Lung (tissue), 12 donors: ENCODE measurements around the gene SOSTDC1. TPM values are rescaled to one million over a fixed set of nuclear protein-coding genes. Genes with fewer than 3 reads are reported as not detected.

Experiments
- ATAC-seq: fragments of 200-7000 bp; cut with Tn5 transposase; one replicate; pipeline ENCODE4 v1.9.1; 2020; ENCODE audit warnings: moderate number of reproducible peaks; ENCODE audit not compliant: insufficient read depth, low FRiP score
- DNase-seq, 3 donors: peaks; one replicate each; pipeline ENCODE4 v3.0.0-alpha.2; 2013 to 2017
- H3K27ac ChIP-seq, 2 donors: one replicate each; pipeline ENCODE4 v1.5.1; 2013; ENCODE audit warnings: mild to moderate bottlenecking in 2 of 2, moderate library complexity in 2 of 2, control low read depth in 1 of 2, inconsistent platforms in 1 of 2, low read depth in 1 of 2, low read length in 1 of 2
- H3K27me3 ChIP-seq, 3 donors: one replicate each; pipeline ENCODE4 v1.5.1; 2013; ENCODE audit warnings: low read length in 2 of 3; ENCODE audit not compliant: control insufficient read depth in 3 of 3, insufficient read depth in 3 of 3
- H3K36me3 ChIP-seq, 4 donors: one replicate each; pipeline ENCODE4 v1.5.1; 2013; ENCODE audit warnings: low read length in 4 of 4, mild to moderate bottlenecking in 1 of 4, moderate library complexity in 1 of 4; ENCODE audit not compliant: control insufficient read depth in 4 of 4, insufficient read depth in 4 of 4
- H3K4me1 ChIP-seq, 5 donors: one replicate each; pipeline ENCODE4 v1.5.1; 2013; ENCODE audit warnings: low read length in 5 of 5, mild to moderate bottlenecking in 2 of 5, moderate library complexity in 1 of 5; ENCODE audit not compliant: control insufficient read depth in 5 of 5, insufficient read depth in 5 of 5
- H3K4me3 ChIP-seq: one replicate; pipeline ENCODE4 v1.5.1; 2013; ENCODE audit warnings: mild to moderate bottlenecking, control low read depth, moderate library complexity
- H3K9ac ChIP-seq, 2 donors: one replicate each; pipeline ENCODE4 v1.5.1; 2013; ENCODE audit warnings: low read length in 2 of 2, control low read depth in 1 of 2; ENCODE audit not compliant: insufficient read depth in 1 of 2
- H3K9me3 ChIP-seq, 4 donors: one replicate each; pipeline ENCODE4 v1.5.1; 2013; ENCODE audit warnings: low read length in 3 of 4, mild to moderate bottlenecking in 1 of 4, moderate library complexity in 1 of 4; ENCODE audit not compliant: control insufficient read depth in 4 of 4, insufficient read depth in 3 of 4
- CTCF ChIP-seq: IDR thresholded peaks from 2 replicates; pipeline ENCODE4 v1.5.1; 2012; ENCODE audit warnings: mild to moderate bottlenecking; ENCODE audit errors: control extremely low read depth, extremely low read depth
- WGBS, 2 donors: extraction: QIAGEN DNeasy Blood & Tissue Kit; methylation state at CpG; one replicate each; pipeline ENCODE4 v1.1.7; 2013; 5-methylcytosine and 5-hydroxymethylcytosine counted together
- polyA plus RNA-seq, 2 donors: library from polyadenylated mRNA; stranded (reverse); fragments of 200-250 nt; gene quantifications; one replicate each; pipeline ENCODE4 v1.2.1, GENCODE V29; 2013
- total RNA-seq, 2 donors: library from RNA; depleted of rRNA in 1 of 2; stranded (reverse); fragments of >200 nt in 1 of 2; gene quantifications; one replicate each; pipeline ENCODE4 v1.2.1, GENCODE V29; 2014 to 2021
- donor health status: control.
- donor health status: control.
- donor health status: Bipolar disorder and iron deficiency.
- donor health status: healthy.
- donor health status: DM: yes; HTN: yes; CAD: no.

SOSTDC1 gene
- total and polyA plus RNA-seq, 4 donors: 1.1 to 32.1 (median 5.8) TPM

- no peak for DNase-seq
- Histone ChIP-seq H3K36me3 (no peaks in the 10 kb centered on the region), H3K4me3 (no peak overlapping the region), H3K27me3 (no peaks in the 10 kb centered on the region), H3K9me3 (no peaks in the 10 kb centered on the region), H3K27ac (no peak overlapping the region), H3K4me1 (no peaks in the 10 kb centered on the region), H3K9ac (no peak overlapping the region)
- no peak for ATAC-seq
- WGBS, 2 donors: 90 to 96% methylated on average over 2 of the region's 2 CpGs
- TF ChIP-seq CTCF: no peak
Observed at GRCh38 chr7:16431646-16432424, 33.7 kb downstream of the SOSTDC1 start.

- DNase-seq (no peak), ATAC-seq (no peak)
- TF ChIP-seq CTCF: no peak
- H3K9ac ChIP-seq: no peak overlapping the region
- no peak overlapping the region for H3K4me3 ChIP-seq
- H3K27me3 ChIP-seq: no peaks in the 10 kb centered on the region
- no peaks in the 10 kb centered on the region for H3K9me3 ChIP-seq
- no peak overlapping the region for H3K27ac ChIP-seq
- 93 to 100% methylated on average over 3 of the region's 3 CpGs for WGBS, 2 donors
- no peaks in the 10 kb centered on the region for H3K36me3 ChIP-seq
- H3K4me1 ChIP-seq: no peaks in the 10 kb centered on the region
Observed at GRCh38 chr7:16430133-16430532, 35.4 kb downstream of the SOSTDC1 start.

GRCh38 chr7:16428672-16429071 lies 36.9 kb downstream of the SOSTDC1 start:
- ATAC-seq: no peak

More at GRCh38 chr7:16428672-16429071, 36.9 kb downstream of the SOSTDC1 start:
- H3K27me3 ChIP-seq: no peaks in the 10 kb centered on the region
- TF ChIP-seq CTCF: no peak
- no peaks in the 10 kb centered on the region for H3K9me3 ChIP-seq
- H3K36me3 ChIP-seq: no peaks in the 10 kb centered on the region
- no peak overlapping the region for H3K4me3 ChIP-seq
- 19 to 26% methylated on average over 2 of the region's 2 CpGs for WGBS, 2 donors
- H3K4me1 ChIP-seq: no peaks in the 10 kb centered on the region
- H3K27ac ChIP-seq: no peak overlapping the region
- H3K9ac ChIP-seq: no peak overlapping the region
- DNase-seq: no peak
